Activated CD8-positive, alpha-beta memory T cell treated with anti-CD3 and anti-CD28 coated beads, Interleukin-2, amount 50 U/mL, for 48 hours (primary cell): ENCODE measurements around the gene BCL6.

Experiments used
- DNase-seq: peaks from one replicate; pipeline ENCODE4 v3.0.0-alpha.2; 2020

The BCL6 gene

GRCh38 chr3:187745201-187746058 is at the start of gene BCL6:
Gene BCL6 (minus strand): TSS chr3:187745468. CDS start chr3:187733693, 11,775 bp downstream.
- DNase-seq = peak; percentile 91

- no peak for DNase-seq
These were observed 49.5 kb upstream of the BCL6 start for GRCh38 chr3:187794731-187795130.

- no peak for DNase-seq
These were observed 48.4 kb upstream of the BCL6 start for GRCh38 chr3:187793618-187794017.

- no peak for DNase-seq
These were observed 47.3 kb upstream of the BCL6 start for GRCh38 chr3:187792521-187792920.

- DNase-seq = no peak
These were observed 44.6 kb upstream of the BCL6 start for GRCh38 chr3:187789872-187790271.

- no peak for DNase-seq
These were observed 44.0 kb upstream of the BCL6 start for GRCh38 chr3:187788984-187789857.

GRCh38 chr3:187783098-187783497 is 37.8 kb upstream of the BCL6 start:
- DNase-seq = no peak

- no peak for DNase-seq
These were observed 36.7 kb upstream of the BCL6 start for GRCh38 chr3:187782006-187782405.

- no peak for DNase-seq
These were observed 35.7 kb upstream of the BCL6 start for GRCh38 chr3:187781001-187781400.

- no peak for DNase-seq
These were observed 33.5 kb upstream of the BCL6 start for GRCh38 chr3:187778726-187779125.

- DNase-seq = peak; percentile 58
These were observed 32.2 kb upstream of the BCL6 start for GRCh38 chr3:187777331-187777941.

- DNase-seq = no peak
These were observed 30.3 kb upstream of the BCL6 start for GRCh38 chr3:187775549-187775948.

- DNase-seq = no peak
These were observed 29.0 kb upstream of the BCL6 start for GRCh38 chr3:187774185-187774789.

- DNase-seq = no peak
These were observed 28.2 kb upstream of the BCL6 start for GRCh38 chr3:187773233-187774184.

- no peak for DNase-seq
These were observed 25.0 kb upstream of the BCL6 start for GRCh38 chr3:187770224-187770623.

GRCh38 chr3:187769771-187770170 is 24.5 kb upstream of the BCL6 start:
- DNase-seq = no peak

- DNase-seq = no peak
These were observed 22.2 kb upstream of the BCL6 start for GRCh38 chr3:187767266-187768012.

- no peak for DNase-seq
These were observed 20.1 kb upstream of the BCL6 start for GRCh38 chr3:187765342-187765741.

- no peak for DNase-seq
These were observed 18.8 kb upstream of the BCL6 start for GRCh38 chr3:187763850-187764648.

- no peak for DNase-seq
These were observed 17.5 kb upstream of the BCL6 start for GRCh38 chr3:187762792-187763191.
